ENCODE measurements around the gene SMIM10L1. TPM values are rescaled to one million over a fixed set of nuclear protein-coding genes. Genes with fewer than 3 reads are reported as not detected.

The SMIM10L1 gene
- total and polyA plus RNA-seq, 2 donors (not counting 1 experiment from before 2014, with no cell fraction given) = 3.6 to 9.6 TPM

DNA sequence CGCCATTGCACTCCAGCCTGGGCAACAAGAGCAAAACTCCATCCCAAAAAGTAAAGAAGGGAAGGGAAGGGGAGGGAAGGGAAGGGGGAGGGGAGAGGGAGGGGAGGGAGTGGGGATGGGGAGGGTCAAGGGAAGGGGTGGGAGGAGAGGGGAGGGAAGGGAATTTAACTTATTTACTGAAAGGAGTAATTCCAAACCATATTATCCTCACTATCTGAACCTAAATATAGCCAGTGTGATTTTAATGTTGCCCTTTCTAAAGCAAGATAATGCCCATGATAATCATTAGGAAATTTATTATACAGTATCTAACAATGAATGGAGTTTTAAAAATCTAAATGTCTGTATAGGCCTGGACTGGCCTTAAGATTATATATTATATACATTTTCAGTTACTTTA lies 7.3 kb downstream of the SMIM10L1 start:
- Histone ChIP-seq H3K9ac (ENCODE audit: low read length) (no peak overlapping the region), H4K20me1 (ENCODE audit: control insufficient read depth, insufficient read depth, low read length, poor library complexity, severe bottlenecking) (peaks cover 25% of the 10 kb centered on the region), H3K9me3 (ENCODE audit: control extremely low read depth in 1 of 3, control insufficient read depth in 2 of 3, insufficient read depth in 1 of 3, low read length in 2 of 3) (no peaks in the 10 kb centered on the region), H3K27ac (ENCODE audit: low read length in 2 of 2) (no peak overlapping the region), H3K36me3 (replicated peaks in 1 of 2; ENCODE audit: control extremely low read depth in 1 of 2, control insufficient read depth in 1 of 2, extremely low read depth in 1 of 2, insufficient read depth in 2 of 2, low read length in 1 of 2) (peaks cover 0 to 9% of the 10 kb centered on the region in 2 experiments), H3K4me1 (ENCODE audit: control insufficient read depth in 2 of 2, insufficient read depth in 2 of 2, low read length in 2 of 2) (no peaks in the 10 kb centered on the region), H3K4me3 (ENCODE audit: control extremely low read depth in 1 of 5, extremely low read depth in 1 of 5, insufficient read depth in 1 of 5, low read depth in 2 of 5, low read length in 4 of 5) (no peak overlapping the region), H2AFZ (ENCODE audit: insufficient read depth, low read depth, low read length, poor library complexity, severe bottlenecking) (no peak overlapping the region), H3K79me2 (ENCODE audit: control insufficient read depth, insufficient read depth, low read length) (peaks cover 8% of the 10 kb centered on the region), H3K27me3 (replicated peaks in 1 of 4; ENCODE audit: control extremely low read depth in 1 of 4, control insufficient read depth in 3 of 4, insufficient read depth in 4 of 4, low read length in 3 of 4) (no peaks in the 10 kb centered on the region), H3K4me2 (replicated peaks; ENCODE audit: low read depth, low read length, poor library complexity, severe bottlenecking) (no peak overlapping the region)
- TF ChIP-seq, protein P1, sequence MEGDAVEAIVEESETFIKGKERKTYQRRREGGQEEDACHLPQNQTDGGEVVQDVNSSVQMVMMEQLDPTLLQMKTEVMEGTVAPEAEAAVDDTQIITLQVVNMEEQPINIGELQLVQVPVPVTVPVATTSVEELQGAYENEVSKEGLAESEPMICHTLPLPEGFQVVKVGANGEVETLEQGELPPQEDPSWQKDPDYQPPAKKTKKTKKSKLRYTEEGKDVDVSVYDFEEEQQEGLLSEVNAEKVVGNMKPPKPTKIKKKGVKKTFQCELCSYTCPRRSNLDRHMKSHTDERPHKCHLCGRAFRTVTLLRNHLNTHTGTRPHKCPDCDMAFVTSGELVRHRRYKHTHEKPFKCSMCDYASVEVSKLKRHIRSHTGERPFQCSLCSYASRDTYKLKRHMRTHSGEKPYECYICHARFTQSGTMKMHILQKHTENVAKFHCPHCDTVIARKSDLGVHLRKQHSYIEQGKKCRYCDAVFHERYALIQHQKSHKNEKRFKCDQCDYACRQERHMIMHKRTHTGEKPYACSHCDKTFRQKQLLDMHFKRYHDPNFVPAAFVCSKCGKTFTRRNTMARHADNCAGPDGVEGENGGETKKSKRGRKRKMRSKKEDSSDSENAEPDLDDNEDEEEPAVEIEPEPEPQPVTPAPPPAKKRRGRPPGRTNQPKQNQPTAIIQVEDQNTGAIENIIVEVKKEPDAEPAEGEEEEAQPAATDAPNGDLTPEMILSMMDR (IDR thresholded peaks at IDR 0.05) = no peak
- TF ChIP-seq EZH2 (IDR thresholded peaks at IDR 0.05; ENCODE audit: borderline replicate concordance, insufficient read depth, low read depth, low read length, poor library complexity, severe bottlenecking) = no peak
- no peak overlapping the region for H3K27ac Mint-ChIP-seq
- no peaks in the 10 kb centered on the region for H3K9me3 Mint-ChIP-seq (ENCODE audit: insufficient read depth)
- ATAC-seq (ENCODE audit: low read depth) = no peak
- H3K27me3 Mint-ChIP-seq = no peaks in the 10 kb centered on the region
- ChIA-PET POLR2A (no interaction called here), CTCF (no interaction called here)
- H3K4me1 Mint-ChIP-seq = peaks cover 8% of the 10 kb centered on the region
- no peak overlapping the region for H3K4me3 Mint-ChIP-seq
- no peak for DNase-seq
- intact Hi-C loops (cut with micrococcal nuclease) = loop anchor here (10.0 kb wide), 1 partner anchor 963 kb away; the partner anchor contains the start of gene GABARAPL1
- WGBS (ENCODE audit: insufficient coverage) = no CpG with 5 or more reads among the region's 1 CpG

DNA sequence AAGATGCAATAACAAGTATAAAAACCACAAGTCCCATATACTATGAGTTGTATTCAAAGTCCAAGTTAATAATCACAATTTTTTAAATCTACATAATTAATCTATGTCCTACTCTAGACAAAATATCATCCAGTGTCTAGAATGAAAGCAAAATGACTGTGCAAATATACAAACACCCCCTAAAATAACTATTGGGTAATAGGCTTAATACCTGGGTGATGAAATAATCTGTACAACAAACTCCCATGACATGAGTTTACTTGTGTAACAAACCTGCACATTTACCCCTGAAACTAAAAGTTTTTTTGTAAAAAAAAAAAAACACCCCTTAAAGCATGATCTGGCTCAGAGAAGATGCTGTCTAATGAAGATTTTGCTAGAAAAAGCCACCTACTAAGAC lies 11.5 kb downstream of the SMIM10L1 start:
- Mint-ChIP-seq H3K4me1 (no peaks in the 10 kb centered on the region), H3K9me3 (ENCODE audit: insufficient read depth) (no peaks in the 10 kb centered on the region), H3K27ac (no peak overlapping the region), H3K27me3 (no peaks in the 10 kb centered on the region), H3K4me3 (no peak overlapping the region)
- Histone ChIP-seq H2AFZ (ENCODE audit: insufficient read depth, low read depth, low read length, poor library complexity, severe bottlenecking) (no peak overlapping the region), H3K9ac (ENCODE audit: low read length) (no peak overlapping the region), H3K27me3 (replicated peaks in 1 of 4; ENCODE audit: control extremely low read depth in 1 of 4, control insufficient read depth in 3 of 4, insufficient read depth in 4 of 4, low read length in 3 of 4) (no peaks in the 10 kb centered on the region), H3K4me1 (ENCODE audit: control insufficient read depth in 2 of 2, insufficient read depth in 2 of 2, low read length in 2 of 2) (no peaks in the 10 kb centered on the region), H3K36me3 (replicated peaks in 1 of 2; ENCODE audit: control extremely low read depth in 1 of 2, control insufficient read depth in 1 of 2, extremely low read depth in 1 of 2, insufficient read depth in 2 of 2, low read length in 1 of 2) (no peaks in the 10 kb centered on the region), H3K27ac (ENCODE audit: low read length in 2 of 2) (no peak overlapping the region), H4K20me1 (ENCODE audit: control insufficient read depth, insufficient read depth, low read length, poor library complexity, severe bottlenecking) (no peaks in the 10 kb centered on the region), H3K4me2 (replicated peaks; ENCODE audit: low read depth, low read length, poor library complexity, severe bottlenecking) (no peak overlapping the region), H3K4me3 (ENCODE audit: control extremely low read depth in 1 of 5, extremely low read depth in 1 of 5, insufficient read depth in 1 of 5, low read depth in 2 of 5, low read length in 4 of 5) (no peak overlapping the region), H3K79me2 (ENCODE audit: control insufficient read depth, insufficient read depth, low read length) (no peaks in the 10 kb centered on the region), H3K9me3 (ENCODE audit: control extremely low read depth in 1 of 3, control insufficient read depth in 2 of 3, insufficient read depth in 1 of 3, low read length in 2 of 3) (no peaks in the 10 kb centered on the region)
- ChIA-PET POLR2A (no interaction called here), CTCF (no interaction called here)
- TF ChIP-seq, protein P1 (IDR thresholded peaks at IDR 0.05) = no peak
- TF ChIP-seq EZH2 (IDR thresholded peaks at IDR 0.05; ENCODE audit: borderline replicate concordance, insufficient read depth, low read depth, low read length, poor library complexity, severe bottlenecking) = no peak
- intact Hi-C loops (cut with micrococcal nuclease) = no loop called here
- no peak for DNase-seq
- no peak for ATAC-seq (ENCODE audit: low read depth)

Data from B cell (primary cell).